Ammon's horn (tissue), 1 donor: ENCODE data around the gene CCSER1.

ENCODE experiments used
- DNase-seq: peaks from one replicate; pipeline ENCODE4 v3.0.0-alpha.2; 2016; ENCODE audit warnings: low spot score

CCSER1 gene

DNA sequence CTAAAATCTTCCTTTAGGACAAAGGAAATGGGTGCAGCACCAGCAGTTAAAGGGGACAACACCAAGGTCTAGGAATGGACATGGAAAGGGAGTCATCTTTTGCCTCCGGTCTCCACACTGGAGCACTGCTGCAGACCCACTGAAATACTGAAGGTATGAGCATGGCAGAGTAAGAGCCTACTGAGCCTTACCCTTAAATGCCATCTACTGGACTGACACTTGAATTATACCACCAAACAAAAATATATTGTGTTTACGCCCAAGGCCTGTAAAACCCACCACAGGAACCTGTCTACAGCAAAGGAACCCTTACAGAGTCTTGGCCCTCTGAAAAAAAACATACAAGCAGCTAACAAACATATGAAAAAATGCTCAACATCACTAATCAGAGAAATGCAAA, 443.4 kb downstream of the CCSER1 start:
- no peak for DNase-seq

GRCh38 chr4:90572996-90573395, 445.8 kb downstream of the CCSER1 start:
- no peak for DNase-seq

- no peak for DNase-seq
These were observed 448.2 kb downstream of the CCSER1 start for GRCh38 chr4:90575371-90575770.

GRCh38 chr4:90580326-90580725, 453.1 kb downstream of the CCSER1 start:
- no peak for DNase-seq

DNA sequence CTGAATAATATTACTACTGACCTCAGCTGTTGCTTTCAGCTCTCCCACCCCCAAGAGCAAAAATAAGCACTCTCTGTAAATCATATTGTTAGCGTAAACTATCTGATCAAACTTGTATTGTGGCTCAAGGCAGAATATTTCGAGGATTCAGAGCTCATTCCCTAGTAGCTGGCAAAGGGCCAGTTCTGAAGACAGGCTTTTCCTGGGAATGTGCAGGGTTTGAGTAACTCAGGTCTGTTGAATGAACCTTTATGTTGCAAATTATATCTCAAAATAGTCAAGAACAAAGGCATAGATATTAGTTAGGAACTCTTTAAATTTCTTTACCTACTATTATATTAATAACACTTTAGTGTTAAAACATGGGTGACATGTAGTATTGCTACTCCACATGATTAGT, 454.9 kb downstream of the CCSER1 start:
- DNase-seq = no peak

DNA sequence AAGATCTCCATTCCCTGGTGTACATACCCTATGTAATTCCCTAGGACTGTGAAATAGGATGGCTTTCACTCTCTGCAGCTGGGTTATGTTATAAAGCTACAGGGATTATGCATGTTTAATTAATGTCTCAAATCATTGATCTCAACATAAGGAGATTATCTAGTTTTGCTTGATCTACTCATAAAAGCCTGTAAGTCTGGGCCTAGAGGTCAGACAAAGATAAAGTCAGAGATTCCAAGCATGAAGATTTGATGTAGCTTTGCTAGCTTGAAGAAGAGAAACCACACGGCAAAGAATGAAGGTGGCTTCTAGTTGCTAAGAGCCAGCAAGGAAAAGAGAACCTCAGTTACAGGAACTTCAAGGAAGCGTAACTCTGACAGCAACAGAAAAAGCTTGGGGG, 456.9 kb downstream of the CCSER1 start:
- no peak for DNase-seq

- DNase-seq = no peak
These were observed 458.8 kb downstream of the CCSER1 start for GRCh38 chr4:90585961-90586360.

- DNase-seq = no peak
These were observed 459.6 kb downstream of the CCSER1 start for GRCh38 chr4:90586799-90587198.

GRCh38 chr4:90597927-90598326, 470.7 kb downstream of the CCSER1 start:
- DNase-seq = no peak

DNA sequence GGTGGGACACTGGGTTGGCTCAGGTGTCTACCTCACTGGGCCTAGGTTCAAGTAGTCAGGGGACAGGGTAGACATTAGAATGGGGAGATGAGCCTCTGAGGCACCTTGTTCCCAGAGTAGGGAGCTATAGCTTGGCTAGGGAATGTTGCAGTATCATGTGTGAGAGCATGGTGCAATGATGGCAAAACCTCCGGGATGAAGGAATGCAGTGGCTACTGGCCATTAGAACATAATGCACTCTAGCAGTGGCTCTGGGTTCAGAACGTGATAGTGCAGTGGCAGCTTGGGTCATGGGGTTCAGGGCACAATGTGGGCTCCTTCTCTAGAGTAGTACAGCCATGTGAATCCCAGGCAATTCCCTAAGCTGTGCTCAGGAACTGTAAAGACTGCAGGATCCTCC, 471.5 kb downstream of the CCSER1 start:
- DNase-seq = no peak

GRCh38 chr4:90602726-90603125, 475.5 kb downstream of the CCSER1 start:
- no peak for DNase-seq

GRCh38 chr4:90603540-90603939, 476.3 kb downstream of the CCSER1 start:
- DNase-seq = no peak

GRCh38 chr4:90606781-90607180, 479.6 kb downstream of the CCSER1 start:
- no peak for DNase-seq

DNA sequence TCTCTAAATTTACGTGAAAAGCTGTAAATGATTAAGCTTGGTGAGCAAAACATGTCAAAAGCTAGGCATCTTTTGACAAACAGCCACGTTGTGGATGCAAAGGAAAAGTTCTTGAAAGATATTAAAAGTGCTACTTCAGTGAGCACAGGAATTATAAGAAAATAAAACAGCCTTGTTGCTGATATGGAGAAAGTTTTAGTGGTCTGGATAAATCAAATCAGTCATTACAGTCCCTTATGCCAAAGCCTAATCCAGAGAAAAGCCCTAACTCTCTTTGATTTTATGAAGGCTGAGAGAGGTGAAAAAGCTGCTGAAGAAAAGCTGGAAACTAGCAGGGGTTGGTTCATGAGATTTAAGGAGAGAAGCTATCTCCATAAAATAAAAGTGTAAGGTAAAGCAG, 487.2 kb downstream of the CCSER1 start:
- no peak for DNase-seq

GRCh38 chr4:90621080-90621479, 493.9 kb downstream of the CCSER1 start:
- no peak for DNase-seq

DNA sequence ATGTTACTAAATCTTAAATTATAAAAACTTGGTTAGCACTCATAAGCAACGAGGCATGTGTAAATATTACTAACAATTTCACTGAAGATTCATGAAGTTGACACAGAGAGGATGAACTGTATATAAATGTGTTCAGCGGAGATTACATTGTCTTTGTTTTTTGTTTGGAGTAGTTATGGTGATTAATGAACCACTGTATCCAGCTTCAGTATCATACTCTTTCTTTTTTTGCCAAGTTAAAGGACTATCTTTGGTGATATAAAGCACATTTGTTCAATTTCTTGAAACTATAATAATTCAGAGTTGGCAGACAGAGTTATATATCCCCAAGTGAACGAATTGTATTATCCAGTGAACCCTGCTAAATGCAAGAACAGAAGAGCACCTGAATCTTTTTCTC, 497.6 kb downstream of the CCSER1 start:
- no peak for DNase-seq

- DNase-seq = no peak
These were observed 514.8 kb downstream of the CCSER1 start for GRCh38 chr4:90641861-90642599.

GRCh38 chr4:90643156-90643555, 516.0 kb downstream of the CCSER1 start:
- DNase-seq = no peak

- DNase-seq = no peak
These were observed 521.1 kb downstream of the CCSER1 start for GRCh38 chr4:90648311-90648710.

DNA sequence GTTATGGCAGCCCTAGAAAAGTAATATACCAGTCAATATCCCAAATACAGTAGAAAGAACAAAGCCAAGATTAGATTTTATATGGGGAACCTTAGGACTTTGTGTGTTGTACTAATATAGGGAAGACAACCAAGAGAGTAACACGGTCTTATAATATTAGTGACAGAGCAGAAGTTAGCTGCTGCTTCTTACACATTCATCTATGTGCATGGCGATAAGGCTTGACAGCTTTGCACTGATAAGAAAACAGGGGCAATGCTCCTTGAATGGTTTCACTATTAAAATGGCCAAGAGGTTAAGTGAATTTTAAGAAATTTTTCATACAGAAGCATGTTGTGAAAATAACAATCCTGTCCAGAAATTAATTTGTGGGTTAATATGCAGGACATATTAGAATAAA, 521.6 kb downstream of the CCSER1 start:
- no peak for DNase-seq

DNA sequence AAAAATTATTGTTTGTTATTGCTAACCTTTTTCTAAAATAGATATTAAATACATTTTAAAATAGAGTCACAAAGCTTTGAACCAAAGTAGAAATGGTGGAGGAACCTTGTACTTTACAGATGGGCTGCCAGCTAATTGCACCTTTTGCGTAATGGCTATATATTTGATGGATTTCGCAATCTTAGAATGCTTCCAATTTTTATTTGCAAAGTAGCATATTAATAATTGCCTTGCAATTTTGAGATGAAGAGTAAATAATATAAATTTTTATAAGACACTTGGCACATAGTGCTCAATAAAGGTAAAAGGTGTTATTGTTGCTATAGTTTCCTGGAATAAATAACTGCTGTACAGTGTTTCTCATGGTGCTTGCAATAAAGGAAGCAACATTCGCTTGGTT, 533.5 kb downstream of the CCSER1 start:
- no peak for DNase-seq

DNA sequence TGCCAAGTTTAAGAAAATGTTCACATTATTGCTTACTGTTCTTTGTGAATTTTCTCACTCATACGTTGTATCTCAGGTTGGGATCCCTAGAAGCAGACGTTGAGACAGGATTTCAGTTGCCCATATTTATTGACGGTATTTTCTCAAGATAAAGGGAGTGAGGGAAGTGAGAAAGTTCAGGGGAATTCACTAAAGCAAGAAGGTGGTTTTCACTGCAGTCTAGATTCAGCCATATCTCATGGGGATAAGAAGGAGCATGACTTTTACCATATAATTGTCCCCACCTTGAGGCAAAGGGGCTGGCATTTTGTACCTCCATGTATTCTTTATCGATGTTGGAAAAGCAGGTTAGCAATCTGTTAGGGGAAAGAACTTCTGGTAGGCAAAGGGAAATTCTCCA, 543.0 kb downstream of the CCSER1 start:
- no peak for DNase-seq

- no peak for DNase-seq
These were observed 562.5 kb downstream of the CCSER1 start for GRCh38 chr4:90689739-90690138.

DNA sequence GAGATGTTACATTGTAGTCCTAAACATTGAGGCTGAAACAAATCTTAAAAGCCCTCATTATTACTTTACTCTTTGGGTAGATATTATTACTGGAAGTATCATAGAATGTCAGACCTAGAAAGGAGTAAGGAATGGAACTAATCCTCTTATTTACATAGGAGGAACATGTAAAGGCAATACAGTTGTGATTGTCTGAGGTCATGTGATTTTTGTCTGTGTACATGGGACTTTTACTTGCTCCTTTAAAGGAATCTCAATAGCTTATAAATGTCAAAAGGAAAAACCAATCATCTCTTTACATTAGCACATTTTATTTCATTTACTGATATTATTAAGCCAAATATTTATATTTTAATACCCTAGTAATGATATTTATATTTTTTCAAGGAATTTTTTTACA, 568.2 kb downstream of the CCSER1 start:
- no peak for DNase-seq
